ENCODE data around the gene RFLNA.

RFLNA gene

GRCh38 chr12:124314766-124315165, 19.9 kb downstream of the RFLNA start:
- Histone ChIP-seq H4K8ac (ENCODE audit: low read depth, low read length) (no peak overlapping the region), H3K14ac (ENCODE audit: low read length) (no peak overlapping the region), H3K9ac (ENCODE audit: low read length) (no peak overlapping the region), H4K12ac (ENCODE audit: low read depth, low read length) (no peak overlapping the region), H2BK120ac (ENCODE audit: insufficient read depth, low read length, poor library complexity) (no peak overlapping the region), H3K4me2 (ENCODE audit: low read length) (no peak overlapping the region), H2BK12ac (ENCODE audit: low read length) (no peak overlapping the region), H3K27ac (ENCODE audit: low read depth, low read length) (no peak overlapping the region), H3K36me3 (ENCODE audit: control insufficient read depth in 1 of 2, insufficient read depth in 2 of 2, low read length in 2 of 2) (no peaks in the 10 kb centered on the region), H3K18ac (ENCODE audit: low read length) (no peak overlapping the region), H2BK5ac (ENCODE audit: low read depth, low read length, poor library complexity) (no peak overlapping the region), H3K4me1 (ENCODE audit: control insufficient read depth in 1 of 2, insufficient read depth in 2 of 2, low read length in 2 of 2) (no peaks in the 10 kb centered on the region), H4K91ac (ENCODE audit: low read depth, low read length) (no peak overlapping the region), H2AFZ (ENCODE audit: insufficient read depth, low read length, poor library complexity) (no peak overlapping the region), H2AK5ac (ENCODE audit: low read length) (no peak overlapping the region), H3K4ac (ENCODE audit: low read depth, low read length) (no peak overlapping the region), H3K79me2 (ENCODE audit: control insufficient read depth, insufficient read depth, low read length, poor library complexity) (no peaks in the 10 kb centered on the region), H3K4me3 (ENCODE audit: low read depth, low read length) (no peak overlapping the region), H3K9me3 (ENCODE audit: insufficient read depth, low read depth, low read length) (peaks cover 3% of the 10 kb centered on the region), H3K79me1 (ENCODE audit: low read length) (no peaks in the 10 kb centered on the region), H3K27me3 (ENCODE audit: insufficient read depth, low read length) (no peaks in the 10 kb centered on the region), H3K23ac (ENCODE audit: low read length) (no peak overlapping the region)
- no CpG with 5 or more reads among the region's 9 CpGs for WGBS (ENCODE audit: extremely low coverage, insufficient coverage, insufficient read length)
- DNase-seq, result no peak

GRCh38 chr12:124315372-124316044, 20.6 kb downstream of the RFLNA start:
- Histone ChIP-seq H3K4ac (ENCODE audit: low read depth, low read length) (no peak overlapping the region), H2BK12ac (ENCODE audit: low read length) (no peak overlapping the region), H3K9ac (ENCODE audit: low read length) (no peak overlapping the region), H2AFZ (ENCODE audit: insufficient read depth, low read length, poor library complexity) (no peak overlapping the region), H4K8ac (ENCODE audit: low read depth, low read length) (no peak overlapping the region), H3K4me2 (ENCODE audit: low read length) (no peak overlapping the region), H3K27ac (ENCODE audit: low read depth, low read length) (no peak overlapping the region), H4K91ac (ENCODE audit: low read depth, low read length) (no peak overlapping the region), H2BK120ac (ENCODE audit: insufficient read depth, low read length, poor library complexity) (no peak overlapping the region), H3K79me1 (ENCODE audit: low read length) (no peaks in the 10 kb centered on the region), H2AK5ac (ENCODE audit: low read length) (no peak overlapping the region), H3K79me2 (ENCODE audit: control insufficient read depth, insufficient read depth, low read length, poor library complexity) (no peaks in the 10 kb centered on the region), H3K36me3 (ENCODE audit: control insufficient read depth in 1 of 2, insufficient read depth in 2 of 2, low read length in 2 of 2) (no peaks in the 10 kb centered on the region), H3K9me3 (ENCODE audit: insufficient read depth, low read depth, low read length) (peaks cover 3% of the 10 kb centered on the region), H3K27me3 (ENCODE audit: insufficient read depth, low read length) (no peaks in the 10 kb centered on the region), H2BK5ac (ENCODE audit: low read depth, low read length, poor library complexity) (no peak overlapping the region), H3K14ac (ENCODE audit: low read length) (no peak overlapping the region), H4K12ac (ENCODE audit: low read depth, low read length) (no peak overlapping the region), H3K18ac (ENCODE audit: low read length) (no peak overlapping the region), H3K4me1 (ENCODE audit: control insufficient read depth in 1 of 2, insufficient read depth in 2 of 2, low read length in 2 of 2) (no peaks in the 10 kb centered on the region), H3K23ac (ENCODE audit: low read length) (no peak overlapping the region), H3K4me3 (ENCODE audit: low read depth, low read length) (no peak overlapping the region)
- no CpG with 5 or more reads among the region's 17 CpGs for WGBS (ENCODE audit: extremely low coverage, insufficient coverage, insufficient read length)
- DNase-seq, result no peak

- Histone ChIP-seq H2BK120ac (ENCODE audit: insufficient read depth, low read length, poor library complexity) (no peak overlapping the region), H3K18ac (ENCODE audit: low read length) (no peak overlapping the region), H3K4ac (ENCODE audit: low read depth, low read length) (no peak overlapping the region), H3K9me3 (ENCODE audit: insufficient read depth, low read depth, low read length) (no peaks in the 10 kb centered on the region), H3K4me1 (ENCODE audit: control insufficient read depth in 1 of 2, insufficient read depth in 2 of 2, low read length in 2 of 2) (no peaks in the 10 kb centered on the region), H3K4me2 (ENCODE audit: low read length) (no peak overlapping the region), H4K12ac (ENCODE audit: low read depth, low read length) (no peak overlapping the region), H3K9ac (ENCODE audit: low read length) (no peak overlapping the region), H3K27me3 (ENCODE audit: insufficient read depth, low read length) (no peaks in the 10 kb centered on the region), H4K8ac (ENCODE audit: low read depth, low read length) (no peak overlapping the region), H3K14ac (ENCODE audit: low read length) (no peak overlapping the region), H3K79me2 (ENCODE audit: control insufficient read depth, insufficient read depth, low read length, poor library complexity) (no peaks in the 10 kb centered on the region), H4K91ac (ENCODE audit: low read depth, low read length) (no peak overlapping the region), H3K4me3 (ENCODE audit: low read depth, low read length) (no peak overlapping the region), H3K36me3 (ENCODE audit: control insufficient read depth in 1 of 2, insufficient read depth in 2 of 2, low read length in 2 of 2) (no peaks in the 10 kb centered on the region), H3K79me1 (ENCODE audit: low read length) (no peaks in the 10 kb centered on the region), H2AK5ac (ENCODE audit: low read length) (no peak overlapping the region), H3K27ac (ENCODE audit: low read depth, low read length) (no peak overlapping the region), H2AFZ (ENCODE audit: insufficient read depth, low read length, poor library complexity) (no peak overlapping the region), H2BK5ac (ENCODE audit: low read depth, low read length, poor library complexity) (no peak overlapping the region), H2BK12ac (ENCODE audit: low read length) (no peak overlapping the region), H3K23ac (ENCODE audit: low read length) (no peak overlapping the region)
- DNase-seq, result no peak
- WGBS (ENCODE audit: extremely low coverage, insufficient coverage, insufficient read length), result no CpG with 5 or more reads among the region's 12 CpGs
Observed at GRCh38 chr12:124316257-124316900, 21.5 kb downstream of the RFLNA start.

GRCh38 chr12:124317400-124317799, 22.5 kb downstream of the RFLNA start:
- no peak overlapping the region for H2BK120ac ChIP-seq (ENCODE audit: insufficient read depth, low read length, poor library complexity)
- no peak overlapping the region for H4K8ac ChIP-seq (ENCODE audit: low read depth, low read length)
- no peak overlapping the region for H2BK5ac ChIP-seq (ENCODE audit: low read depth, low read length, poor library complexity)
- no peak overlapping the region for H3K9ac ChIP-seq (ENCODE audit: low read length)
- no peak overlapping the region for H3K18ac ChIP-seq (ENCODE audit: low read length)
- no peak overlapping the region for H3K4ac ChIP-seq (ENCODE audit: low read depth, low read length)
- H3K9me3 ChIP-seq (ENCODE audit: insufficient read depth, low read depth, low read length), result no peaks in the 10 kb centered on the region
- no peak overlapping the region for H3K4me3 ChIP-seq (ENCODE audit: low read depth, low read length)
- no peaks in the 10 kb centered on the region for H3K79me2 ChIP-seq (ENCODE audit: control insufficient read depth, insufficient read depth, low read length, poor library complexity)
- no peak overlapping the region for H2BK12ac ChIP-seq (ENCODE audit: low read length)
- WGBS (ENCODE audit: extremely low coverage, insufficient coverage, insufficient read length), result no CpG with 5 or more reads among the region's 12 CpGs
- no peak overlapping the region for H3K14ac ChIP-seq (ENCODE audit: low read length)
- H3K23ac ChIP-seq (ENCODE audit: low read length), result no peak overlapping the region
- no peak for DNase-seq
- no peaks in the 10 kb centered on the region for H3K36me3 ChIP-seq (ENCODE audit: control insufficient read depth in 1 of 2, insufficient read depth in 2 of 2, low read length in 2 of 2)
- no peaks in the 10 kb centered on the region for H3K79me1 ChIP-seq (ENCODE audit: low read length)
- H2AK5ac ChIP-seq (ENCODE audit: low read length), result no peak overlapping the region
- no peaks in the 10 kb centered on the region for H3K27me3 ChIP-seq (ENCODE audit: insufficient read depth, low read length)
- H4K91ac ChIP-seq (ENCODE audit: low read depth, low read length), result no peak overlapping the region
- no peak overlapping the region for H3K4me2 ChIP-seq (ENCODE audit: low read length)
- H3K4me1 ChIP-seq (ENCODE audit: control insufficient read depth in 1 of 2, insufficient read depth in 2 of 2, low read length in 2 of 2), result no peaks in the 10 kb centered on the region
- H4K12ac ChIP-seq (ENCODE audit: low read depth, low read length), result no peak overlapping the region
- no peak overlapping the region for H3K27ac ChIP-seq (ENCODE audit: low read depth, low read length)
- H2AFZ ChIP-seq (ENCODE audit: insufficient read depth, low read length, poor library complexity), result no peak overlapping the region

Data from trophoblast cell (in vitro differentiated cells and primary cell).